HepG2 (cell line): ENCODE data around the gene SPOPL. TPM values are rescaled to one million over a fixed set of nuclear protein-coding genes. Genes with fewer than 3 reads are reported as not detected.
A peak's percentile ranks its signal among the peaks of the same experiment; 100 is the strongest.

Experiments used
- BRCA1 ChIP-seq: sonication (generic); formaldehyde crosslinking; IDR thresholded peaks from 2 replicates; pipeline ENCODE4 v1.4.0; 2020; ENCODE audit warnings: missing genetic modification reagents
- NAIF1 ChIP-seq: sonication (generic); formaldehyde crosslinking; IDR thresholded peaks from 2 replicates; pipeline ENCODE4 v1.5.0; 2020; ENCODE audit warnings: mild to moderate bottlenecking, missing genetic modification reagents, borderline replicate concordance
- NCOA2 ChIP-seq: sonication (generic); formaldehyde crosslinking; IDR thresholded peaks from 2 replicates; pipeline ENCODE4 v1.8.0; 2022; ENCODE audit warnings: inconsistent platforms
- ZMAT3 ChIP-seq: sonication (generic); formaldehyde crosslinking; conservative IDR thresholded peaks from 2 replicates; pipeline ENCODE4 v1.7.0; 2021; ENCODE audit warnings: missing genetic modification reagents
- ZNF282 ChIP-seq: fragments of 450-650 bp; IDR thresholded peaks from 2 replicates; pipeline ENCODE4 v1.6.1; 2018; ENCODE audit not compliant: partially characterized antibody
- ZNF776 ChIP-seq: sonication (generic); formaldehyde crosslinking; IDR thresholded peaks from 2 replicates; pipeline ENCODE4 v1.4.0; 2020; ENCODE audit warnings: mild to moderate bottlenecking, missing genetic modification reagents
- polyA plus RNA-seq, 8 experiments: library from polyadenylated mRNA; depleted of rRNA in 3 of 8; stranded (reverse) in 7 of 8; unstranded in 1 of 8; fragments of >200 nt; fragmentation: Illumina TruSeq in 4 of 8; extraction: Trizol in 4 of 8; gene quantifications; 2 replicates each; pipeline versions ENCODE4 v1.2.1 to v1.2.3, GENCODE V29; 2011 to 2016; ENCODE audit warnings: low read depth in 4 of 8, missing spikeins in 1 of 8, mixed read lengths in 1 of 8; ENCODE audit not compliant: insufficient read depth in 1 of 8
- total RNA-seq, 5 experiments: library from RNA; depleted of rRNA; stranded (reverse); fragments of >200 nt; fragmentation: Illumina TruSeq; extraction: Trizol; gene quantifications; 2 replicates each; pipeline ENCODE4 v1.2.3, GENCODE V29; 2016; ENCODE audit warnings: low read depth in 1 of 5
- TF ChIP-seq, protein P1 (sequence below): sonication (generic); formaldehyde crosslinking; IDR thresholded peaks from 2 replicates; pipeline ENCODE4 v1.8.1; 2023; ENCODE audit warnings: mild to moderate bottlenecking, missing genetic modification reagents
- TF ChIP-seq, protein P2 (sequence below): IDR thresholded peaks from 2 replicates; pipeline ENCODE4 v1.6.1; 2016
- TF ChIP-seq, protein P3 (sequence below): sonication (generic); formaldehyde crosslinking; IDR thresholded peaks from 2 replicates; pipeline ENCODE4 v1.5.0; 2020; ENCODE audit warnings: missing genetic modification reagents
- TF ChIP-seq, protein P4 (sequence below): sonication (generic); formaldehyde crosslinking; IDR thresholded peaks from 2 replicates; pipeline ENCODE4 v1.8.0; 2022; ENCODE audit warnings: missing genetic modification reagents, mild to moderate bottlenecking, moderate library complexity, borderline replicate concordance
- TF ChIP-seq, protein P5 (sequence below): sonication (generic); formaldehyde crosslinking; IDR thresholded peaks from 2 replicates; pipeline ENCODE4 v1.5.1; 2020; ENCODE audit warnings: missing genetic modification reagents, mild to moderate bottlenecking, borderline replicate concordance
- TF ChIP-seq, protein P6 (sequence below): IDR thresholded peaks from 2 replicates; pipeline ENCODE4 v1.6.1; 2012; ENCODE audit warnings: low read length, improper control_type of control experiment
- TF ChIP-seq, protein P7 (sequence below): sonication (generic); formaldehyde crosslinking; IDR thresholded peaks from 2 replicates; pipeline ENCODE4 v1.5.1; 2020; ENCODE audit warnings: missing genetic modification reagents, mild to moderate bottlenecking, borderline replicate concordance
- TF ChIP-seq, protein P8 (sequence below): fragments of 450-650 bp; IDR thresholded peaks from 2 replicates; pipeline ENCODE4 v1.6.1; 2016

The SPOPL gene
- total and polyA plus RNA-seq, 2 of the 13 experiments (the other 11 are each of a cell fraction or from before 2014, with no cell fraction given), result 12.6 to 51.6 TPM

DNA sequence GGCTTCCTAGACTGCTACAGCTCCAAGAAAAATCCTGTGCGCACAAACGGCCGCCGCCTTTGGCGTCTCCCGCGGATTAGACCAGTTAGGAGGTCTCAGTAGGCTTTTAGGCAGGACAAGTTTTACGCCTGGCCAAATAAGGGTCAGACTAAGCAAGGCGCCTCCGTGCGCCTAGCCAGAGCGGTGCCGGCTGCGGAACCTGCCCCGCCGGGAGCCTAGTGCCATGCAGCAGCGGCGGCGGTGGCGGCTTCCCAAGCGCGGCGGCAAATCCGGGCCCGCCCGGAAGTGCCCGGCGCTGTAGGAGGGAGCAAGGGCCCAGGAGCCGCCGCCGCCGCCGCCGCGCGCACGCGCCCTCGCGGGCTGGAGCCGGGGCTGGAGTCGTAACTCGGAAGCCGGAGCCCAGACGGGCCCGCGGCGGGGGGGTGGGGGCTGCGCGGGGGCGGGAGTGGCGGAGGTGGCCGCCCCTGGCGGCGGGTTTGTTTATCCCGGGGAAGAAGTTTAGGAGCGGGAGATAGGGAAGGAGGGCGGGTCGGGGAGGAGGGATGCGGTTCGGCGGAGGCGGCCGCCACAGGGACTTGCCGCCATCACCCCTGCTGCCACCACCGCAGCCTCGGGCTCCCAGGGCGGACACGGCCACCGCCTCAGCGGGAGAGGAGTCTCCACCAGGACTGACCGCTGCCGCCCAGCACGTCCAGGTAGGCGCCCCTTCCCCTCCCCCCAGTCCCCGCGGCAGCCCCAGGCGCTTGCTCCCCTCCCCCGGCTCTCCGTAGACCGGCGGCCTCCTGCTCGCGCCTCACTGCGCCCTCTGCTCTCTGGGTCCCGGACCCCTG lies at the start of gene SPOPL (continued):
- TF ChIP-seq NCOA2 (CRISPR knock-in tag) (no peak; the same call in 1 of the 2 replicates), ZNF282 (no peak), BRCA1 (CRISPR knock-in tag) (0 out of 2 replicates have a peak, but pooled peaks have one; percentile 21), ZMAT3 (CRISPR knock-in tag) (peak; percentile 27; the same call in 1 of the 2 replicates), NAIF1 (CRISPR knock-in tag) (peak; percentile 75; the same call in 1 of the 2 replicates), ZNF776 (CRISPR knock-in tag) (no peak; the same call in 1 of the 2 replicates)
- TF ChIP-seq, protein P1, sequence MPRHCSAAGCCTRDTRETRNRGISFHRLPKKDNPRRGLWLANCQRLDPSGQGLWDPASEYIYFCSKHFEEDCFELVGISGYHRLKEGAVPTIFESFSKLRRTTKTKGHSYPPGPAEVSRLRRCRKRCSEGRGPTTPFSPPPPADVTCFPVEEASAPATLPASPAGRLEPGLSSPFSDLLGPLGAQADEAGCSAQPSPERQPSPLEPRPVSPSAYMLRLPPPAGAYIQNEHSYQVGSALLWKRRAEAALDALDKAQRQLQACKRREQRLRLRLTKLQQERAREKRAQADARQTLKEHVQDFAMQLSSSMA (CRISPR knock-in tag), result no peak
- TF ChIP-seq, protein P2, sequence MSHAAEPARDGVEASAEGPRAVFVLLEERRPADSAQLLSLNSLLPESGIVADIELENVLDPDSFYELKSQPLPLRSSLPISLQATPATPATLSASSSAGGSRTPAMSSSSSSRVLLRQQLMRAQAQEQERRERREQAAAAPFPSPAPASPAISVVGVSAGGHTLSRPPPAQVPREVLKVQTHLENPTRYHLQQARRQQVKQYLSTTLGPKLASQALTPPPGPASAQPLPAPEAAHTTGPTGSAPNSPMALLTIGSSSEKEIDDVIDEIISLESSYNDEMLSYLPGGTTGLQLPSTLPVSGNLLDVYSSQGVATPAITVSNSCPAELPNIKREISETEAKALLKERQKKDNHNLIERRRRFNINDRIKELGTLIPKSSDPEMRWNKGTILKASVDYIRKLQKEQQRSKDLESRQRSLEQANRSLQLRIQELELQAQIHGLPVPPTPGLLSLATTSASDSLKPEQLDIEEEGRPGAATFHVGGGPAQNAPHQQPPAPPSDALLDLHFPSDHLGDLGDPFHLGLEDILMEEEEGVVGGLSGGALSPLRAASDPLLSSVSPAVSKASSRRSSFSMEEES, result no peak
- TF ChIP-seq, protein P3, sequence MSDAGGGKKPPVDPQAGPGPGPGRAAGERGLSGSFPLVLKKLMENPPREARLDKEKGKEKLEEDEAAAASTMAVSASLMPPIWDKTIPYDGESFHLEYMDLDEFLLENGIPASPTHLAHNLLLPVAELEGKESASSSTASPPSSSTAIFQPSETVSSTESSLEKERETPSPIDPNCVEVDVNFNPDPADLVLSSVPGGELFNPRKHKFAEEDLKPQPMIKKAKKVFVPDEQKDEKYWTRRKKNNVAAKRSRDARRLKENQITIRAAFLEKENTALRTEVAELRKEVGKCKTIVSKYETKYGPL (CRISPR knock-in tag), result no peak
- TF ChIP-seq, protein P4, sequence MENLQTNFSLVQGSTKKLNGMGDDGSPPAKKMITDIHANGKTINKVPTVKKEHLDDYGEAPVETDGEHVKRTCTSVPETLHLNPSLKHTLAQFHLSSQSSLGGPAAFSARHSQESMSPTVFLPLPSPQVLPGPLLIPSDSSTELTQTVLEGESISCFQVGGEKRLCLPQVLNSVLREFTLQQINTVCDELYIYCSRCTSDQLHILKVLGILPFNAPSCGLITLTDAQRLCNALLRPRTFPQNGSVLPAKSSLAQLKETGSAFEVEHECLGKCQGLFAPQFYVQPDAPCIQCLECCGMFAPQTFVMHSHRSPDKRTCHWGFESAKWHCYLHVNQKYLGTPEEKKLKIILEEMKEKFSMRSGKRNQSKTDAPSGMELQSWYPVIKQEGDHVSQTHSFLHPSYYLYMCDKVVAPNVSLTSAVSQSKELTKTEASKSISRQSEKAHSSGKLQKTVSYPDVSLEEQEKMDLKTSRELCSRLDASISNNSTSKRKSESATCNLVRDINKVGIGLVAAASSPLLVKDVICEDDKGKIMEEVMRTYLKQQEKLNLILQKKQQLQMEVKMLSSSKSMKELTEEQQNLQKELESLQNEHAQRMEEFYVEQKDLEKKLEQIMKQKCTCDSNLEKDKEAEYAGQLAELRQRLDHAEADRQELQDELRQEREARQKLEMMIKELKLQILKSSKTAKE (CRISPR knock-in tag), result no peak
- TF ChIP-seq, protein P5, sequence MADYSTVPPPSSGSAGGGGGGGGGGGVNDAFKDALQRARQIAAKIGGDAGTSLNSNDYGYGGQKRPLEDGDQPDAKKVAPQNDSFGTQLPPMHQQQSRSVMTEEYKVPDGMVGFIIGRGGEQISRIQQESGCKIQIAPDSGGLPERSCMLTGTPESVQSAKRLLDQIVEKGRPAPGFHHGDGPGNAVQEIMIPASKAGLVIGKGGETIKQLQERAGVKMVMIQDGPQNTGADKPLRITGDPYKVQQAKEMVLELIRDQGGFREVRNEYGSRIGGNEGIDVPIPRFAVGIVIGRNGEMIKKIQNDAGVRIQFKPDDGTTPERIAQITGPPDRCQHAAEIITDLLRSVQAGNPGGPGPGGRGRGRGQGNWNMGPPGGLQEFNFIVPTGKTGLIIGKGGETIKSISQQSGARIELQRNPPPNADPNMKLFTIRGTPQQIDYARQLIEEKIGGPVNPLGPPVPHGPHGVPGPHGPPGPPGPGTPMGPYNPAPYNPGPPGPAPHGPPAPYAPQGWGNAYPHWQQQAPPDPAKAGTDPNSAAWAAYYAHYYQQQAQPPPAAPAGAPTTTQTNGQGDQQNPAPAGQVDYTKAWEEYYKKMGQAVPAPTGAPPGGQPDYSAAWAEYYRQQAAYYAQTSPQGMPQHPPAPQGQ (CRISPR knock-in tag), result no peak
- TF ChIP-seq, protein P6, sequence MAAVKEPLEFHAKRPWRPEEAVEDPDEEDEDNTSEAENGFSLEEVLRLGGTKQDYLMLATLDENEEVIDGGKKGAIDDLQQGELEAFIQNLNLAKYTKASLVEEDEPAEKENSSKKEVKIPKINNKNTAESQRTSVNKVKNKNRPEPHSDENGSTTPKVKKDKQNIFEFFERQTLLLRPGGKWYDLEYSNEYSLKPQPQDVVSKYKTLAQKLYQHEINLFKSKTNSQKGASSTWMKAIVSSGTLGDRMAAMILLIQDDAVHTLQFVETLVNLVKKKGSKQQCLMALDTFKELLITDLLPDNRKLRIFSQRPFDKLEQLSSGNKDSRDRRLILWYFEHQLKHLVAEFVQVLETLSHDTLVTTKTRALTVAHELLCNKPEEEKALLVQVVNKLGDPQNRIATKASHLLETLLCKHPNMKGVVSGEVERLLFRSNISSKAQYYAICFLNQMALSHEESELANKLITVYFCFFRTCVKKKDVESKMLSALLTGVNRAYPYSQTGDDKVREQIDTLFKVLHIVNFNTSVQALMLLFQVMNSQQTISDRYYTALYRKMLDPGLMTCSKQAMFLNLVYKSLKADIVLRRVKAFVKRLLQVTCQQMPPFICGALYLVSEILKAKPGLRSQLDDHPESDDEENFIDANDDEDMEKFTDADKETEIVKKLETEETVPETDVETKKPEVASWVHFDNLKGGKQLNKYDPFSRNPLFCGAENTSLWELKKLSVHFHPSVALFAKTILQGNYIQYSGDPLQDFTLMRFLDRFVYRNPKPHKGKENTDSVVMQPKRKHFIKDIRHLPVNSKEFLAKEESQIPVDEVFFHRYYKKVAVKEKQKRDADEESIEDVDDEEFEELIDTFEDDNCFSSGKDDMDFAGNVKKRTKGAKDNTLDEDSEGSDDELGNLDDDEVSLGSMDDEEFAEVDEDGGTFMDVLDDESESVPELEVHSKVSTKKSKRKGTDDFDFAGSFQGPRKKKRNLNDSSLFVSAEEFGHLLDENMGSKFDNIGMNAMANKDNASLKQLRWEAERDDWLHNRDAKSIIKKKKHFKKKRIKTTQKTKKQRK, result no peak
- TF ChIP-seq, protein P7, sequence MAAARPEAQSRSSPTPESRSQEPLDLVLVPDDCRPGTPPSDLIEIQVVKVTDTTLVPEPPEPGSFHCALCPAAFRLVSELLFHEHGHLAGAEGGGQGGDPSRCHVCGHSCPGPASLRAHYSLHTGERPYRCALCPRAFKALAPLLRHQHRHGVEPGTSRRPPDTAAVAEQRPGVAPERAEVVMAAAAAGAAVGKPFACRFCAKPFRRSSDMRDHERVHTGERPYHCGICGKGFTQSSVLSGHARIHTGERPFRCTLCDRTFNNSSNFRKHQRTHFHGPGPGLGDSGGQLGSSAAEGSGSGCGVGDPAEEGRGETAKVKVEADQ (CRISPR knock-in tag), result peak; percentile 85; the same call in 1 of the 2 replicates
- TF ChIP-seq, protein P8, sequence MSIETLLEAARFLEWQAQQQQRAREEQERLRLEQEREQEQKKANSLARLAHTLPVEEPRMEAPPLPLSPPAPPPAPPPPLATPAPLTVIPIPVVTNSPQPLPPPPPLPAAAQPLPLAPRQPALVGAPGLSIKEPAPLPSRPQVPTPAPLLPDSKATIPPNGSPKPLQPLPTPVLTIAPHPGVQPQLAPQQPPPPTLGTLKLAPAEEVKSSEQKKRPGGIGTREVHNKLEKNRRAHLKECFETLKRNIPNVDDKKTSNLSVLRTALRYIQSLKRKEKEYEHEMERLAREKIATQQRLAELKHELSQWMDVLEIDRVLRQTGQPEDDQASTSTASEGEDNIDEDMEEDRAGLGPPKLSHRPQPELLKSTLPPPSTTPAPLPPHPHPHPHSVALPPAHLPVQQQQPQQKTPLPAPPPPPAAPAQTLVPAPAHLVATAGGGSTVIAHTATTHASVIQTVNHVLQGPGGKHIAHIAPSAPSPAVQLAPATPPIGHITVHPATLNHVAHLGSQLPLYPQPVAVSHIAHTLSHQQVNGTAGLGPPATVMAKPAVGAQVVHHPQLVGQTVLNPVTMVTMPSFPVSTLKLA, result no peak
